ENCODE measurements around the gene TYW1B.
"Not testable (repeated sequence)": the region's sequence is repeated elsewhere in the genome, so short reads cannot be mapped to it uniquely, and the experiment has no call there.

The TYW1B gene

GRCh38 chr7:72609761-72610160, 218.2 kb downstream of the TYW1B start:
- not testable (repeated sequence) for H3K9me3 ChIP-seq (ENCODE audit: control insufficient read depth, insufficient read depth, low read length); H4K20me1 ChIP-seq (ENCODE audit: control insufficient read depth, insufficient read depth, low read depth, low read length); H3K36me3 ChIP-seq (ENCODE audit: control insufficient read depth, low read length); H3K79me2 ChIP-seq (ENCODE audit: control insufficient read depth, low read length); H3K9me2 ChIP-seq (replicated peaks; ENCODE audit: control insufficient read depth, low read length); H3K27ac ChIP-seq (ENCODE audit: low read depth, low read length); H3K27me3 ChIP-seq (ENCODE audit: control insufficient read depth, low read length); H3K4me3 ChIP-seq (ENCODE audit: low read length); H3K4me1 ChIP-seq (ENCODE audit: control insufficient read depth, low read length); H3F3A ChIP-seq (ENCODE audit: control insufficient read depth, insufficient read depth); H3K4me2 ChIP-seq (ENCODE audit: low read length)

GRCh38 chr7:72607988-72608387, 220.0 kb downstream of the TYW1B start:
- not testable (repeated sequence) for H3K36me3 ChIP-seq (ENCODE audit: control insufficient read depth, low read length); H4K20me1 ChIP-seq (ENCODE audit: control insufficient read depth, insufficient read depth, low read depth, low read length); H3K9me3 ChIP-seq (ENCODE audit: control insufficient read depth, insufficient read depth, low read length); H3K27ac ChIP-seq (ENCODE audit: low read depth, low read length); H3K4me2 ChIP-seq (ENCODE audit: low read length); H3K79me2 ChIP-seq (ENCODE audit: control insufficient read depth, low read length); H3K4me3 ChIP-seq (ENCODE audit: low read length); H3K9me2 ChIP-seq (replicated peaks; ENCODE audit: control insufficient read depth, low read length); H3K4me1 ChIP-seq (ENCODE audit: control insufficient read depth, low read length); H3K27me3 ChIP-seq (ENCODE audit: control insufficient read depth, low read length); H3F3A ChIP-seq (ENCODE audit: control insufficient read depth, insufficient read depth)

DNA sequence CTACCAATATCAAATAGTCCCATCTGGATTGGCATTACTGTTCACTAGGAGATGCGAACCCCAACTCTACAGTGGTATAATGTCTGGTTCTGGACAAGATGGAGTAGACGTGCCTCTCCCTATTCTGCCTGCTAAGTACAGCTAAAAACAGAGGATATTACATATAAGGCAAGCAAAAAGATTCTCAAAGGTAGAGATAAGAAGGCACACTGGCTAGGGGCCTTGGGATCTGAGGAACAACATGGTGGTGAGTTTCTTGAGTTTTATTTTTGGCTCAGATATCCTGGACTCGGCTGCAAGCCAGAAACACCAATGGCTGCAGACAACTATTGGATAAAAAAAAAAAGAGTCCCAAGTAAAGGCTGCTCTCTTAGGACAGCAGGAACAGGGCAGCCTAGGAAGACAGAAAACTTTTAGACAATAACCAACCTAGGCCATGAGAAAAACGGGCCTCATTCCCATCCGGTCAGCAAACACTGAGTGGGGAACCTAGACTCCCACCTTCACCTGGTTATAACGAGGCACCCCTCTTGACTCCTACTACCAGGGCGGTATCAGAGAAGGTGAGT, 222.1 kb downstream of the TYW1B start:
- H3K4me3 ChIP-seq (ENCODE audit: low read length); H3K27me3 ChIP-seq (ENCODE audit: control insufficient read depth, low read length); H3K9me3 ChIP-seq (ENCODE audit: control insufficient read depth, insufficient read depth, low read length); H3F3A ChIP-seq (ENCODE audit: control insufficient read depth, insufficient read depth); H3K4me1 ChIP-seq (ENCODE audit: control insufficient read depth, low read length); H4K20me1 ChIP-seq (ENCODE audit: control insufficient read depth, insufficient read depth, low read depth, low read length); H3K27ac ChIP-seq (ENCODE audit: low read depth, low read length); H3K79me2 ChIP-seq (ENCODE audit: control insufficient read depth, low read length); H3K36me3 ChIP-seq (ENCODE audit: control insufficient read depth, low read length); H3K4me2 ChIP-seq (ENCODE audit: low read length); H3K9me2 ChIP-seq (replicated peaks; ENCODE audit: control insufficient read depth, low read length): not testable (repeated sequence)

GRCh38 chr7:72604771-72605611, 223.0 kb downstream of the TYW1B start:
- not testable (repeated sequence) for H3K36me3 ChIP-seq (ENCODE audit: control insufficient read depth, low read length); H3K79me2 ChIP-seq (ENCODE audit: control insufficient read depth, low read length); H3K27me3 ChIP-seq (ENCODE audit: control insufficient read depth, low read length); H3K9me3 ChIP-seq (ENCODE audit: control insufficient read depth, insufficient read depth, low read length); H3K9me2 ChIP-seq (replicated peaks; ENCODE audit: control insufficient read depth, low read length); H3K4me2 ChIP-seq (ENCODE audit: low read length); H3K27ac ChIP-seq (ENCODE audit: low read depth, low read length); H3F3A ChIP-seq (ENCODE audit: control insufficient read depth, insufficient read depth); H4K20me1 ChIP-seq (ENCODE audit: control insufficient read depth, insufficient read depth, low read depth, low read length); H3K4me3 ChIP-seq (ENCODE audit: low read length); H3K4me1 ChIP-seq (ENCODE audit: control insufficient read depth, low read length)

GRCh38 chr7:72603476-72603875, 224.5 kb downstream of the TYW1B start:
- not testable (repeated sequence) for H3K9me3 ChIP-seq (ENCODE audit: control insufficient read depth, insufficient read depth, low read length); H3F3A ChIP-seq (ENCODE audit: control insufficient read depth, insufficient read depth); H3K4me3 ChIP-seq (ENCODE audit: low read length); H3K4me2 ChIP-seq (ENCODE audit: low read length); H3K27me3 ChIP-seq (ENCODE audit: control insufficient read depth, low read length); H4K20me1 ChIP-seq (ENCODE audit: control insufficient read depth, insufficient read depth, low read depth, low read length); H3K4me1 ChIP-seq (ENCODE audit: control insufficient read depth, low read length); H3K36me3 ChIP-seq (ENCODE audit: control insufficient read depth, low read length); H3K79me2 ChIP-seq (ENCODE audit: control insufficient read depth, low read length); H3K9me2 ChIP-seq (replicated peaks; ENCODE audit: control insufficient read depth, low read length); H3K27ac ChIP-seq (ENCODE audit: low read depth, low read length)

DNA sequence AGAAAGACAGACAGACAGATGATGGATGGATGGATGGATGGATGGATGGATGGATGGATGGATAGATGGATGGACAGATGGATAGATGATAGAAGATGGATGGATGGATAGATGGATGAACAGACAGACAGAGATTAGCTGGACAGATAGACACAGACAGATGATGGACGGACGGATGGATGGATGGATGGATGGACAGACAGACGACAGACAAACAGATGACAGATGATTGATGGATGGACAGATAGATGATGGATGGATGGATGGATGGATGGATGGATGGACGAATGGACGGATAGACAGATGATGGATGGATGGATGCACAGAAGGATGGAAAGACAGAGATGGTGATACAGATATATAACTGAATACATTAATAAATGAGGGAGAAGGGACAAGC, 224.9 kb downstream of the TYW1B start:
- no peaks in the 10 kb centered on the region for H3K9me2 ChIP-seq (replicated peaks; ENCODE audit: control insufficient read depth, low read length)
- no peaks in the 10 kb centered on the region for H3K27me3 ChIP-seq (ENCODE audit: control insufficient read depth, low read length)
- H4K20me1 ChIP-seq (ENCODE audit: control insufficient read depth, insufficient read depth, low read depth, low read length), result no peaks in the 10 kb centered on the region
- no peak overlapping the region for H3K27ac ChIP-seq (ENCODE audit: low read depth, low read length)
- TF ChIP-seq EZH2phosphoT487 (IDR thresholded peaks at IDR 0.05; ENCODE audit: borderline replicate concordance, low read length), result no peak
- TF ChIP-seq, protein P1, sequence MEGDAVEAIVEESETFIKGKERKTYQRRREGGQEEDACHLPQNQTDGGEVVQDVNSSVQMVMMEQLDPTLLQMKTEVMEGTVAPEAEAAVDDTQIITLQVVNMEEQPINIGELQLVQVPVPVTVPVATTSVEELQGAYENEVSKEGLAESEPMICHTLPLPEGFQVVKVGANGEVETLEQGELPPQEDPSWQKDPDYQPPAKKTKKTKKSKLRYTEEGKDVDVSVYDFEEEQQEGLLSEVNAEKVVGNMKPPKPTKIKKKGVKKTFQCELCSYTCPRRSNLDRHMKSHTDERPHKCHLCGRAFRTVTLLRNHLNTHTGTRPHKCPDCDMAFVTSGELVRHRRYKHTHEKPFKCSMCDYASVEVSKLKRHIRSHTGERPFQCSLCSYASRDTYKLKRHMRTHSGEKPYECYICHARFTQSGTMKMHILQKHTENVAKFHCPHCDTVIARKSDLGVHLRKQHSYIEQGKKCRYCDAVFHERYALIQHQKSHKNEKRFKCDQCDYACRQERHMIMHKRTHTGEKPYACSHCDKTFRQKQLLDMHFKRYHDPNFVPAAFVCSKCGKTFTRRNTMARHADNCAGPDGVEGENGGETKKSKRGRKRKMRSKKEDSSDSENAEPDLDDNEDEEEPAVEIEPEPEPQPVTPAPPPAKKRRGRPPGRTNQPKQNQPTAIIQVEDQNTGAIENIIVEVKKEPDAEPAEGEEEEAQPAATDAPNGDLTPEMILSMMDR (IDR thresholded peaks at IDR 0.05; ENCODE audit: low read depth, low read length, poor library complexity, severe bottlenecking), result no peak
- H3K9me3 ChIP-seq (ENCODE audit: control insufficient read depth, insufficient read depth, low read length), result no peaks in the 10 kb centered on the region
- no peaks in the 10 kb centered on the region for H3K36me3 ChIP-seq (ENCODE audit: control insufficient read depth, low read length)
- no peaks in the 10 kb centered on the region for H3K79me2 ChIP-seq (ENCODE audit: control insufficient read depth, low read length)
- H3K4me3 ChIP-seq (ENCODE audit: low read length), result no peak overlapping the region
- H3K4me2 ChIP-seq (ENCODE audit: low read length), result no peak overlapping the region
- no peaks in the 10 kb centered on the region for H3K4me1 ChIP-seq (ENCODE audit: control insufficient read depth, low read length)
- H3F3A ChIP-seq (ENCODE audit: control insufficient read depth, insufficient read depth), result no peaks in the 10 kb centered on the region

- H3K79me2 ChIP-seq (ENCODE audit: control insufficient read depth, low read length); H3K4me3 ChIP-seq (ENCODE audit: low read length): not testable (repeated sequence)
Observed at GRCh38 chr7:72601683-72602082, 226.3 kb downstream of the TYW1B start.

More at GRCh38 chr7:72601683-72602082, 226.3 kb downstream of the TYW1B start:
- not testable (repeated sequence) for H3K4me2 ChIP-seq (ENCODE audit: low read length); H3F3A ChIP-seq (ENCODE audit: control insufficient read depth, insufficient read depth); H4K20me1 ChIP-seq (ENCODE audit: control insufficient read depth, insufficient read depth, low read depth, low read length); H3K27me3 ChIP-seq (ENCODE audit: control insufficient read depth, low read length); H3K36me3 ChIP-seq (ENCODE audit: control insufficient read depth, low read length); H3K9me2 ChIP-seq (replicated peaks; ENCODE audit: control insufficient read depth, low read length); H3K4me1 ChIP-seq (ENCODE audit: control insufficient read depth, low read length); H3K9me3 ChIP-seq (ENCODE audit: control insufficient read depth, insufficient read depth, low read length); H3K27ac ChIP-seq (ENCODE audit: low read depth, low read length)
